Transverse colon (tissue), 4 donors: ENCODE data around the gene CDK12. TPM values are rescaled to one million over a fixed set of nuclear protein-coding genes. Genes with fewer than 3 reads are reported as not detected.

Source experiments
- DNase-seq: peaks from one replicate; pipeline ENCODE4 v3.0.0-alpha.2; 2019
- H3K27ac ChIP-seq, 4 donors: fragments of 200-600 bp; sonication (generic); 2 replicates each; pipeline ENCODE4 v1.5.1; 2016 to 2018; ENCODE audit warnings: inconsistent platforms in 4 of 4
- H3K27me3 ChIP-seq: fragments of 200-600 bp; sonication (generic); 2 replicates; pipeline ENCODE4 v1.5.1; 2017; ENCODE audit warnings: inconsistent platforms
- H3K36me3 ChIP-seq, 4 donors: fragments of 200-600 bp; sonication (generic); 2 replicates each; pipeline ENCODE4 v1.5.1; 2017 to 2019; ENCODE audit warnings: inconsistent platforms in 4 of 4
- H3K4me1 ChIP-seq, 4 donors: fragments of 200-600 bp; sonication (generic); 2 replicates each; pipeline ENCODE4 v1.5.1; 2017 to 2020; ENCODE audit warnings: inconsistent platforms in 4 of 4
- H3K4me3 ChIP-seq, 4 donors: fragments of 200-600 bp; sonication (generic); 1 replicate in 1 of 4; 2 replicates in 3 of 4; pipeline versions ENCODE4 v1.5.1 to v1.6.1; 2017 to 2019; ENCODE audit warnings: inconsistent platforms in 4 of 4
- H3K9me3 ChIP-seq, 2 donors: fragments of 200-600 bp; sonication (generic); 2 replicates each; pipeline ENCODE4 v1.5.1; 2017 to 2019; ENCODE audit warnings: inconsistent platforms in 2 of 2
- CTCF ChIP-seq, 5 experiments: fragments of 200-600 bp in 3 of 5; fragments of 450-650 bp in 2 of 5; sonication (generic) in 3 of 5; IDR thresholded peaks; 1 replicate in 2 of 5; 2 replicates in 3 of 5; pipeline ENCODE4 v1.5.1; 2016 to 2017; ENCODE audit warnings: antibody characterized with exemption in 5 of 5, inconsistent platforms in 3 of 5, mild to moderate bottlenecking in 2 of 5, moderate library complexity in 1 of 5
- EP300 ChIP-seq: sonication (generic); formaldehyde crosslinking; IDR thresholded peaks from one replicate; pipeline ENCODE4 v1.6.1; 2017; ENCODE audit warnings: antibody characterized with exemption, low read depth
- POLR2A ChIP-seq: fragments of 450-650 bp; IDR thresholded peaks from one replicate; pipeline ENCODE4 v1.6.1; 2016; ENCODE audit warnings: antibody characterized with exemption, mild to moderate bottlenecking, moderate library complexity
- POLR2AphosphoS5 ChIP-seq, 3 donors: sonication (generic); formaldehyde crosslinking; IDR thresholded peaks; one replicate each; pipeline ENCODE4 v1.6.1; 2016; ENCODE audit warnings: antibody characterized with exemption in 3 of 3
- WGBS, 2 donors: methylation state at CpG; one replicate each; pipeline ENCODE4 v1.1.5; 2018; ENCODE audit warnings: low coverage in 1 of 2; 5-methylcytosine and 5-hydroxymethylcytosine counted together
- in situ Hi-C, 4 donors: fragments of 200-750 bp; cut with MboI; loops; one replicate each; pipeline versions ENCODE4 v1.15.0 to v1.15.1; 2017; ENCODE audit warnings: low sequenced_read_pairs in 3 of 4, low pct_ligation_motif_present in 1 of 4, low pct_unique_long_range_greater_than_20kb in 1 of 4
- intact Hi-C: fragments of 100-400 bp; cut with DNase I; formaldehyde crosslinking; loops from one replicate; pipeline ENCODE4 v1.15.1; 2023; ENCODE audit warnings: low total_unique reads
- total RNA-seq, 4 donors: library from RNA; depleted of rRNA; stranded (reverse); fragments of >200 nt; gene quantifications; one replicate each; pipeline ENCODE4 v1.1.0, GENCODE V29; 2016

The CDK12 gene
- total RNA-seq, 4 donors from 2014 or later: 31.4 to 66.5 (median 49.4) TPM

DNA sequence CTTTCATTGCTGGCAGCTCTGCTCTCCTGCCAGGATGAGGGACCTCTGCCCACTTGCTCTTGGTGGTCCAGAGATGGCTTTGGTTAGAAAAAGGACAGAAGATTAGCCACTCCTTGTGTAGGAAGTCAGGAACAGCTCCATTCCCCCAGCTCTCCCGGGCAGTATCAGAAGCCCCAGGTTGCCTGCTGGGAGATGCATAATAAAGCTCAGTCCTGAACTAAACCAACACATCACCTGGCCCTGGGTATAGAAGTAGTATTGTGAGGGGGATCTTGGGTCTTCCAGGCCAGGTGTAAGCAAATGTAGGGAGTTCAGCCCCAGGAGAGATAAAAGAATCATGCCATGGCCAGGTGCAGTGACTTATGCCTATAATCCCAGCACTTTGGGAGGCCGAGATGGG lies 94.1 kb downstream of the CDK12 start:
- in situ Hi-C loops (no loop called here), intact Hi-C loops (no loop called here)
- no peak overlapping the region for H3K4me3 ChIP-seq
- H3K9me3 ChIP-seq: no peaks in the 10 kb centered on the region
- no peak for DNase-seq
- no peak overlapping the region for H3K27ac ChIP-seq
- TF ChIP-seq POLR2AphosphoS5 (IDR thresholded peaks at IDR 0.05) (no peak), EP300 (no peak), POLR2A (no peak), CTCF (IDR thresholded peaks at IDR 0.05) (no peak)
- H3K36me3 ChIP-seq: peaks cover 0 to 9% (median 2%) of the 10 kb centered on the region in 4 donors
- no peaks in the 10 kb centered on the region for H3K4me1 ChIP-seq
- WGBS, 2 donors: 73% methylated on average over 2 of the region's 2 CpGs; no CpG with 5 or more reads in 1 of the 2 donors
- no peaks in the 10 kb centered on the region for H3K27me3 ChIP-seq

DNA sequence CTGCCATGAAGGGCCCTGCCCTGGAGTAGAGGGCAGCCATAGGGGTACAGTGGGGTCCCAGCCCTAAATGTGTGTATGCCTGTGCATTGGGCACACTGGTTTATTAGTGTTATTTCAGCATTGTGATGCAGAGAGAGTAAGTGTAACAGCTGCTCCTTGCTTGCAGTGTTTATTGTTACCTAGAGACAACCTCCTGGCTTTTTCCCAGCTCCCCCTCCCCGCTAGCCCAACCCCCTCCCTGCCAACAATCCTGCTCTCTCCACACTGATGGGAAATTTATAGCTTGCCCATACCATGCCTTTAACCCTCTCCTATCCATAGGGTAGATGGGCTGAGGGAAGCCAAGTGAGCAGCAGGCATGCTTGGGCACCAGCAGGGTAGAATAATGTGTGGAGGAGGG lies 95.1 kb downstream of the CDK12 start:
- Histone ChIP-seq H3K4me3 (no peak overlapping the region), H3K27me3 (no peaks in the 10 kb centered on the region), H3K9me3 (no peaks in the 10 kb centered on the region), H3K4me1 (no peaks in the 10 kb centered on the region), H3K27ac (no peak overlapping the region), H3K36me3 (peaks cover 0 to 9% (median 2%) of the 10 kb centered on the region in 4 donors)
- 44% methylated on average over 1 of the region's 1 CpG; no CpG with 5 or more reads in 1 of the 2 donors for WGBS, 2 donors
- DNase-seq: no peak
- TF ChIP-seq CTCF (IDR thresholded peaks at IDR 0.05) (no peak), EP300 (no peak)
- intact Hi-C loops: no loop called here
- in situ Hi-C loops: no loop called here

- 50 to 64% methylated on average over 1 of the region's 1 CpG for WGBS, 2 donors
- no peaks in the 10 kb centered on the region for H3K4me1 ChIP-seq
- no peaks in the 10 kb centered on the region for H3K9me3 ChIP-seq
- no peak for DNase-seq
- intact Hi-C loops (no loop called here), in situ Hi-C loops (no loop called here)
- H3K36me3 ChIP-seq: peaks cover 0 to 9% (median 2%) of the 10 kb centered on the region in 4 donors
- no peak overlapping the region for H3K4me3 ChIP-seq
- TF ChIP-seq CTCF (IDR thresholded peaks at IDR 0.05) (no peak), EP300 (no peak), POLR2A (no peak), POLR2AphosphoS5 (IDR thresholded peaks at IDR 0.05) (no peak)
- no peaks in the 10 kb centered on the region for H3K27me3 ChIP-seq
- no peak overlapping the region for H3K27ac ChIP-seq
Measured at GRCh38 chr17:39562395-39562794, 101.1 kb downstream of the CDK12 start.

- TF ChIP-seq EP300 (no peak), CTCF (IDR thresholded peaks at IDR 0.05) (no peak), POLR2AphosphoS5 (IDR thresholded peaks at IDR 0.05) (no peak), POLR2A (no peak)
- H3K27ac ChIP-seq: no peak overlapping the region
- DNase-seq: no peak
- H3K9me3 ChIP-seq: no peaks in the 10 kb centered on the region
- no peaks in the 10 kb centered on the region for H3K4me1 ChIP-seq
- no peak overlapping the region for H3K4me3 ChIP-seq
- intact Hi-C loops (no loop called here), in situ Hi-C loops (no loop called here)
- H3K36me3 ChIP-seq: peaks cover 0 to 9% (median 0%) of the 10 kb centered on the region in 4 donors
- no peaks in the 10 kb centered on the region for H3K27me3 ChIP-seq
- WGBS, 2 donors: 83 to 87% methylated on average over 3 to 7 of the region's 7 CpGs
Measured at GRCh38 chr17:39562976-39563375, 101.7 kb downstream of the CDK12 start.
